Measurements from ENCODE around the gene KRTAP10-12.

KRTAP10-12 gene

GRCh38 chr21:44734841-44735240 lies 37.9 kb downstream of the KRTAP10-12 start:
- no peak for DNase-seq

- DNase-seq = no peak
Measured at GRCh38 chr21:44735821-44736220, 38.8 kb downstream of the KRTAP10-12 start.

DNA sequence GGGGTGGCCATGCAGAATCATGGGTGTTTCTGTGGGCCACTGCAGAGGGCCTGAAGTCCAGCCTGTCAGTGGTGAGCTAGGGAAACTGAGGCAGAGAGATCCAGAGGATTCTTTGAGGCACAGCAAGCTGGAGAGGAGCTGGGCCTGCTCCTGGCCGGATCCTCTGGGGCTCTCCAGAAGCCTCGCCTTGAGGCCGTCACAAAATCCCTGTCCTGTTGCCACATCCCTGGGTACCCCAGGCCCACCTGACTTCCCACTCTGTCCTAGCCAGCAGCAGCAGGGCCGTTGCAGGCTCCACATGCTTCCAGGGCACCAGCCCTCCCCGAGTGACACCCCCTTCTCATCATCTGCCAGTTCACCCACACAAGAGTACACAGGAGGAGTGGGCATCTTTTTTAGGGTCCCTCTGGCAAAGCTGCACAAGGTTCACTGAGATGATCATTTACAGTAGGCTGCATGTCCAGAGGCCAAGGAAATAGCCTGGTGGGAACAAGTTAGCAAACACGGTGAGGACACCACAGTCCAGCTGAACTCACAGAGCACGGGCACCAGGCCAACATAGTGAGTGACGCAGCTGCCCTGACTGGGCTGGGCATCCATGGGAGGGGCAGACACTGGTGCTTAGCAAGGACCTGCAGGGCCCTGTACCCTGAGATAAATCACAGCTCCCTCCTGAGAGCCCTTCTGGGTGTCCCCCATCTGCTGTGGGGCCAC lies 39.5 kb downstream of the KRTAP10-12 start:
- no peak for DNase-seq

DNA sequence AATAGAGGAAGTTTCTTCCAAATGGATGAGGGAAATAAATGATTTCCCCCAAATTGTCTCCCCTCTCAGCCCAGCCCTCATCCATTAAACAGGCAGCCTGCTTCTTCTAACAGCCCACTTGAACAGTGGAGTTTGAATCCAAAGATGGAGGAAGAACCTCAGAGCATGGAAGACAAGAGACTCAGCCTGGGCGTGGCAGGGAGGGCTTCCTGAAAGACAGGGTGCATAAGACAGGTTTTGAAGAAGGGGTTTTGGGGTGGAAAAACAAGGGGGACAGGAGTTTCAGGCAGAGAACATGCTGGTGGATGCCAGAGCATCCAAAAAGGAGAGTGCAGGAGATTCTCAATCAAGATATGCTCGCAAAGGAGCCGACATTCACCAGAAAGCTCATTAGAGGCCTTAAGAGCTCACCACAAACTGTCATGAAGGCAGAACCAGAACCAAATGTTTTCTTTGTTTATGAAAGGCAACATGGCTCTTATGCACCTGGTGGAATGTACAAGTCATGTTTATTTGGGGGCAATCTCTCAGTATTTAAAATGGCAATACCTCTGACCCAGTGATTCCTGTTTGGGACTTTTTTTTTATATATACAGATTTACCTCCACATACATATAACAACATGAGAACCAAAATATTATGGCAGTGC lies 40.9 kb downstream of the KRTAP10-12 start:
- DNase-seq = no peak

DNA sequence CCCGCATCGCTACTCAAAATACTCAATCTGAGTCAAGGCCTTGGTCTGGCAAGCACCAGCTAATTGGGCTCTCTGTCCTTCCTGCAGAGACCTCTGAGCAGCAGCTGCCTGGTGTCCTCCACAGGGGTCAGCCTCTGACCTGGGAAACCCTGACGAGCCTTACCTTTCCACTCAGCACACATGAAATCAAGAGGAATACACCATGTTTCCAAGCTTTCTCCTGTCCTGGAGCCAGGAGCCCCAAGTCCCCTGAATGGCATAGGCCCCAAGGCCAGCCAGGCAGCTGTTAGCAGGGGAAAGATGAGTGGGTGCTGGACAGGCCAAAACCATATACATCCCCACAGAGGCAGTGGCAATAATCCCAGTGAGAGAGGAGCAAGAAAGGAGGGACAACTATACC lies 41.6 kb downstream of the KRTAP10-12 start:
- no peak for DNase-seq

DNA sequence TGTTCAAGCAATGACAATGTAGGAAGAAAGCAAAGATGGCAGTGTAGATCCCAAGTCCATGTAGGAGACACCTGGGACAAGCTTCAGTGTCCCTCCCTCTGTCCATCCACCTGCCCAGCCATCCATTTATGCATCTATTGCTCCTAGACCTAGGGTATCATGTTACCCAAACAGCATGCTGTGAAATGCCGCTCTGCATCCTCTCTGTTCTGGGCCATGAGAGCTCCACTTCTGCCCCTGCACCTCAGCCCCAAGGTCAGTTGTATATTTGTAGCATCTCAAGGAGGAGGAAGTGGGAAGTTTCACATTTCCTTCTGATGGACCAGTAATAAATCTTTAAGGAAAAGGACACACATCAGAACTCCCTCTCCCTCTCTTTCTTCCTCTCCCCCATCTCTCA lies 42.3 kb downstream of the KRTAP10-12 start:
- no peak for DNase-seq

DNA sequence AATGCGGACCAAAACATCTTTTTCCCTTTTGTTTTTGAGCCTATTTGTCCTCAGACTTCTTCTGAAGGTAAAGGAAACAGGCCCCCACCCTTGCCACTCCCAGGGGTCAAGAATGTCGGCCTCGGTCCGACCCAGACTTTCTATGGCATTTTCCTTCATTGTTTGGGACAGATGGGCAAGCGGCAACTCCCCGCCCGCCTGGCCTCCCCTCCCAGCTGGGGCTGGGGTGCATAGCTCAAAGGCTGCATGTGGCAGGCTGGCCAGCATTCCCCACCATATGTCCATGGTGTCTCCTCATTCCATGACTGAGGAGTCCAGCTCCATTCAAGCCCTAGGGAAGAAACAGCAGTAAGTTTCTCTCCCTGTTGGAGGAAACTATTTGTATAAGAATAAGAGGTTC lies 43.8 kb downstream of the KRTAP10-12 start:
- DNase-seq = no peak

- DNase-seq = no peak
Measured at GRCh38 chr21:44741921-44742320, 44.9 kb downstream of the KRTAP10-12 start.

DNA sequence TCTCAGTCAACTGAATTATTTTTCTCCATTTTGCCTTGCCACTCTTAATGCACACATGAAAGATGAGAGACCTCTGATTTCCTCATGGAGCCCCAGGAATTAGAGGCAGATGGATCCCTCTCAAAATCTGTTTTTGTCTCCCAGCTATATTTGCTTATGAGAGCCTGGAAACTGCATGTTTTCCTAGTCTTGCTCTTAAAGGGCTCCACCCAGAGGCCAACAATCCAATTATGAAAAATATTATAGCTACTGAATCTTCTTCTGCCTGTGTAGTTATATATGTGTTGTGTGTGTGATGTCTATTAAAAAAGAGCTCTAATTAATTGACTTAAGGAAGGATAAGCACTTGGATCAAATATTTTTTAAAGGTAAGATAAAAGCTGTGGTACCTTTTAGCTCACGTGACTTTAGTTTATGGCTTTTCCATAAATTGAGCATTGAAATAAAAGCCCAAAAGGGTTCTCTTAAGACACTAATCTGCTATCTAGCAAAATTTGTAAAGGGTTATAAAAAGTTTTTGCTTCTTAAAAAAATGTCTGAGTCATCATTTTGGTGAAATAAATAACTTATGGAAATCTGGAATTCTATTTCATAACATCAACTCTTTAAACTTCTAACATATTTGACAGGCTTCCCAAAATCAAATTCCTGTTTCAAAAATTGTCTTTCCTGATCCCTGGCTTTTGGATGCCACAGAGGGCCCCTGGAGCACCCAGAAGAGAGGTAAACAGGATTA lies 45.6 kb downstream of the KRTAP10-12 start:
- DNase-seq = no peak

Measured in activated T-cell treated with anti-CD3 and anti-CD28 coated beads for 4 hours (primary cell).